HG03571 (cell line): ENCODE results near the gene GPR55.
A peak's percentile ranks its signal among the peaks of the same experiment; 100 is the strongest.

Source experiments
- ATAC-seq: cut with Tn5 transposase; IDR thresholded peaks from one replicate; pipeline ENCODE4 v1.9.1; 2021; ENCODE audit not compliant: unreplicated experiment

Gene GPR55

DNA sequence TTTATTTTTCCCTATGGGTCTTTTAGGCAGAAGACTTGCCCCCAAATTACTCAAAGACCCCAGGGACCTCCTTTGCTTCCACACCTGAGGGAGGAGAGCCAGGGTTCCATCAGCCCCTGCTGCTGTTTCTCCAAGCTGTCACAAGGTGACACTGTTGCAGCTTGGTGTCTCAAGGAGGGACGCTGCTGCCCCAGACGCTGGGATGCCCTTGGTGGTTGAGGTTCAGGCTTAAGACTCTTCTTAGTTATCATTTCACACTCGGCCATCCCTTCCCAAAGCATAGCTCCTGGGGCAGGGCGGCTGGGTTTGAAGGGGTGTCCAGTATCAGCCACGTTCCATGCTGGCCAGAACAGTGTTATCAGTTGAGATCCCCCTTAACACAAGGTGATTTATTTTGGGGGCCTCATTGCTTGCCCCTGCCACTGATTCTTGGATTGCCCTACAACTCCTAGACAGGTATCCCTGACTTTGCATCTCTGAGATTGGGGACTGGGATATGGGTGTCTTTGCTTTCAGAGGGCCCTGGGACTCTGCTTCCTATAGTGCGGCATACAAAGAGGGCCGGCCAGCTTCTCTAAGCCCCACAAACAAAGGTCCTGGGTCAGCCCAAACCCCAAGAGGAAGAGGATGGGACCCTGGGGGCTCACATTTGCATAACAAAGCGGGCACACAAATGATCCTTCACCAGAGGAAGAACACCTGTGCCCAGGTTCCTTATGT lies 22.7 kb downstream of the GPR55 start:
- peak; percentile 77 for ATAC-seq

DNA sequence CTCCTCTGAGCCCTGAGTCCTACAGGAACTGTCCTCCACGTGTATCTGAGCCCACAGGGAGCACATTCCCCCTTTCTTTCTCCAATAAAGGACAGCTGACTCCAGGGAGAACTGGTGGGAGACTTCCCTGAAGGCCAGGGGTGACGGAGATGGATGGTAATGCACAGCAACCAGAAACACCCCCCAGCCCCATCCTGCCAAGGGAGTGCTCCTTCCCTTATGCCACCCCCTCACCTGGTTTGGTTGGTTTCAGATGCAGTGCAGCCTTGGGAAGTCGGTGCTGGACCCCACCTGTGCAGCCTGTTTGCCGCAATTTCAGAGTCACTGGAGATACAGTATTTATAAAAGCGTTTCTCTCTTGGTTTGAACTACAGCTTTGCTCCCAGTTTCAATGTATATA lies 24.0 kb downstream of the GPR55 start:
- ATAC-seq: no peak

DNA sequence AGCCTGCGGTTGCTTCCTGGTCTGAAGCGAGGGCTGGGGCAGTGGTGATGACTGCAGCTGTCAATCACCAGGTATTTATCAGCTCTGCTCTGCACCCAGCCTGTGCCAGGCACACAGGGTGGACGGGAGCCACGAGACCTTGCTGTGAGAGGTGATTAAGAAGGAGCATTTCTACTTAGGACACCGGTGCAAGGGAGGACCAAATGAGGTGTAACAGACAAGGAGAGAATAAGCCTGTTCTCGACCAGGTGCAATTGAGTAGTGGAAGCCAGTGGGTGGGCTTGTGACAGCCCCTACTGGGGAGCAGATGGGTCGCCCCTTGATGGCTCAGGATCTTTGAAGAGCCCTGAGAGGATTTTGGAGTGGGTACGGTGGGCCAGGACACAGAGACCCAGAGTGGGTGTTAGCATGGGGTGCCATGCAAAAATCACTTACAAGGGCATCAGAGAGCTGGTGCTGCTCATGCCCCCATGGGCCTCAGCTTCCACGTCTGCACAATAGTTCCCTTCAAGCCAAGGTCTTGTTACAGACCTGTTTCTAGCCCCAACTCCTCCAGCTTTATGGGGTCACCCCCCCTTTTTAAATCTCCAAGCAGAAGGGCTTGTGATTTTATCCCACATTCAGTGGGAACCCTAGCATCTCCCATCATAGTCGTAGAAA lies 24.6 kb downstream of the GPR55 start:
- ATAC-seq: no peak

DNA sequence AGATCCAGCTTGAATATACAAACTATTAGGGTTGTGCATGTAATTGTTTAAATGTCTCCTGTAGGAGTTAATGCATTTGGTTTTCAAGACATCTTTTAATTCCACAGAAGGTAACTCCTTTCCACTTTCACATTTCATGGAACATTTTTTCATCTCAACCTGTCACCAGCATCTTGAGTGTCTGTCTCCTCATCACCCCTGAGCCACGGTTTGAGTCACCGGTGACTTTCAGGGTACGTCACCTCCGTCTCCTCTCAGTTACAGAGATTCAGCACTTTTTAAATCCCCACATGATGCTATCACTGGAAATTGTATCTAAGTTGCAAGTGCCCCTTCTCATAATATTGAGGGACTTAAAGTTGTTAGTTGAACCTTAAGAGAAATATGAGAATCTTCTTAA lies 25.3 kb downstream of the GPR55 start:
- no peak for ATAC-seq

DNA sequence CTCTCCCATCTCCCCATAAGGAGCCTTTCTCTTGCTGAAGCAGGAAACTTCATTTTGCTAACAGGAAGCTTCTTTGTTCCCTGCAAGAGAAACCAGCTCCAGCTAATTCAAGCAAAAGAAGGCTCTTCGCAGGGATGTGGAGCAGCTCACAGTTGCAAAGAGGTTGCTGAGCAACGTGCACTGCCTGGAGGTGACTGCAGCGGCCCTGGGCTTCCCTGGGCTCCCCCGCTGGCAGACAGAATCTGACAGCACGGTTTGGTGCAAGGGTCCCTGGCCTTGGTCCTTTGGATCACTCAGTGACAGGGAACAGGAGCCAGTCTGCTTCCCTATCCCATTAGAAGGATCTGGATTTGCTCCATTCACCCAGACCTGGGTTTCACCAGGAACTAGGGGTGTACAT lies 25.8 kb downstream of the GPR55 start:
- no peak for ATAC-seq

DNA sequence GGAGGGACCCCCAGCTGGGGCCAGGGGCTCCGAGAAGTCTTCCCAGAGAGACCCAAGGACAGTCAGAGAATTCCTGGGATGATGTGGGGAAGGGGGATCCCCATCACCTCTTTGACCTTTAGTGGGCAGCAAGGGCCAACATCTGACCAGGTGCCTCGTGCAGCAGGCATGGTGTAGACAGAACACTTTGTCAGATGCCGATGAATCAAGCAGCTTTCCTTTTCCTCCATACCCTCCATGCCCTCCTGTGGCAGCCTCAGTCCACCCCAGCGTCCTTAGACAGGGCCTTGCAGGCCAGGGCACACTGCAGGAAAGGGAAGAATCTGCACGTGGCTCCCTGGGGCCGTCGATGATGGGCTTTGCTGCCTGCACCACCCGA lies 26.3 kb downstream of the GPR55 start:
- no peak for ATAC-seq

DNA sequence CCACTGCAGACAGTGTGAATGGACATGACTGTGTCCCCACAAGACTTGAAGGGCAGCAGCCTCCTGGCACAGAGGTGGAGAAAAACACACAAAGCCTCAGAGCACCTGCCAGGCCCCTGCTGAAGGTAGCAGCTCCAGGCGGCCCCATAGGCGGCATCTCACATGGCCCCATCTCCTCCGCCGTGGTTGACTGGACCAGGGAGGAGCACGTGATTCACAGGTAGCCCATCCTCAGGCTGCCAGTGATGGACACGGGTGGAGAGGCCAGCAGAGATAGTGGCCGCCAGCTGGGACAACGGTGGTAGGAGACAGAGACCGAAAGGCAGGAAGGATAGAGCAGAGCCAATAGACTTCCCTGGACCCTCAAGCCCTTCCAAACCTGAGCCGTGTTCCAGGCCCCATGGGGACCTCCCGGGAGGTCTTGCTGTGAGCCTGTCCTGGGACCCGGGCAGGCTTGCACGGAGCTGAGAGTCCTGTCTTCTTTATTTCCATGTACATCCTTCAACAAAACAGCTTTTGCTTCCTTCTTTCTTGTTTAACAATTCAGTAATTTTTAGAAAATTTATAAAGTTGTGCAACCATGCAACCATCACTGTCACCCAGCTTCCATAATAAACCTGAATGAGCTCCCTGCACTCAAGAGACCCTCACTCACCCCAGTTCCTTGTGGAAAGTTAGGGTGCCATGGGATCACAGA lies 26.9 kb downstream of the GPR55 start:
- ATAC-seq: no peak

DNA sequence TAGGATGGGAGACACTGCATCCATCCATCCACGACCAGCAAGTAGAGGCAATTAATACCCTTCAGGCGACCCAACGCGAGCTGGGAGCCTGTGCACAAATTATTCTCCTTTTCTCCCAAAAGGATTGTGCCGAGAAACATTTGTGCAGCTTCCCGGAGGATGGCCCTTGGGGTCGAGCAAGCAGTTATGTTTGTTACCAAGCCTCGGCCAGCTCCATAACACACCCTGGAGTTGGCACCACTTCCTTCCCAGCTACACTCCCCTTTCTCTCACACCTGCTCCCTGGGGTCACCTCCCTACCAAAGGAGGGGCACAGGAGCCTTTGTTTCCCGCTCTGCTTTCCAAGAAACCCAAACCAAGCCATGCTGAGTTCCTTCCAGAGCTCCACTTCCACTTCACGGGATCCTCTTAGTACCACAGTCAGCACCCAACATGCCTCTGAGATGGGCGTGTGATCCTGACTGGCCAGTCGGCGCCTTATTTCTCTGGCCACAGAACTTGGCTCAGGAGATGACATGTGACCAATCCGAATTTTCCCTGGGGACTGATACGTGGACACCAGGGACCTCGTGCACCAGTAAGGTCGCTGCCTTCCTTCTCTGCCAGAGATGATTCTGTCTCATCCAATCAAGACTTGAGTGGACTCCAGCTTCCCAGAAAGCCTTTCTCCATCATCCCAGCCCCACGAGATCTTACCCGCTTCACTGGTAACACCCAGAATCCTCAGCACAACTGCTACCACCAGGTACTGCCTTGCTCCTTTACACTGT lies 28.5 kb downstream of the GPR55 start:
- ATAC-seq: no peak

DNA sequence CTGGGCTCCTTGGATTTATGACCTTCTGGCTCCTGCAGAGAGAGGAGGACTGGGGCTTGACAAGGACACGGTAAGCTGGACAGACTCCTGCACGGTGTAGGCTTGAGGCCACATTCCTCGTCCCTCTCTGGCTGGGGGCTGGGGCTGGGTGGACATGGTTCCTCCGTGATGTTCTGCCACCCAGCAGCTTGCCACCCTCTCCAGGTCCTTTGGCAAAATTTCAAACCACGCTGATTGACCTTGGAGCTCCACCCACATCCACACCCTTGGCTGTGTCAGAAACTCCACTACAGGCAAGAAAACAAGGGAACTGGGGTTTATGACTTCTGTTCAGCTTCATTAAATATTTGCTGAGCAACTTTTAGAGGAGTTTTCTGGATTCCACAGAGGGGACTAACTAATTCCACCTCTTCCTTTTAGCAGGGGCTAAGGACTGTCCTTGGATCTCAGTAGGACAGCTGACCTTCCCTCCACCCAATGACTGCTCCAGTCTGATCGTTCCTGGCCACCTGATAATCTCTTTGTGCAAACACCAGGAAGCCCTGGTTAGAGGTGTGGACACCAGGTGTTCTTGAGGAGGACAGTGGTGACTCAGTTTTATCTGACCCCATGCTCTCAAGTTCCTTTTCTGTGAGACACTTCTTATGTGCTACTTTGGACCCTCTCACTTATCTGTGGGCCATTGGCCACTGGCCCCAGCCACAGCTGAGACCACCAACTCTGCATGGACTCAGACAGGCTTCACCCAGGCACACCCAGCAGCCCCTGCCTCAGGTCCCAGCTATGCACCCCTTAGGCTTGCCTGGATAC lies 29.3 kb downstream of the GPR55 start:
- ATAC-seq: no peak

DNA sequence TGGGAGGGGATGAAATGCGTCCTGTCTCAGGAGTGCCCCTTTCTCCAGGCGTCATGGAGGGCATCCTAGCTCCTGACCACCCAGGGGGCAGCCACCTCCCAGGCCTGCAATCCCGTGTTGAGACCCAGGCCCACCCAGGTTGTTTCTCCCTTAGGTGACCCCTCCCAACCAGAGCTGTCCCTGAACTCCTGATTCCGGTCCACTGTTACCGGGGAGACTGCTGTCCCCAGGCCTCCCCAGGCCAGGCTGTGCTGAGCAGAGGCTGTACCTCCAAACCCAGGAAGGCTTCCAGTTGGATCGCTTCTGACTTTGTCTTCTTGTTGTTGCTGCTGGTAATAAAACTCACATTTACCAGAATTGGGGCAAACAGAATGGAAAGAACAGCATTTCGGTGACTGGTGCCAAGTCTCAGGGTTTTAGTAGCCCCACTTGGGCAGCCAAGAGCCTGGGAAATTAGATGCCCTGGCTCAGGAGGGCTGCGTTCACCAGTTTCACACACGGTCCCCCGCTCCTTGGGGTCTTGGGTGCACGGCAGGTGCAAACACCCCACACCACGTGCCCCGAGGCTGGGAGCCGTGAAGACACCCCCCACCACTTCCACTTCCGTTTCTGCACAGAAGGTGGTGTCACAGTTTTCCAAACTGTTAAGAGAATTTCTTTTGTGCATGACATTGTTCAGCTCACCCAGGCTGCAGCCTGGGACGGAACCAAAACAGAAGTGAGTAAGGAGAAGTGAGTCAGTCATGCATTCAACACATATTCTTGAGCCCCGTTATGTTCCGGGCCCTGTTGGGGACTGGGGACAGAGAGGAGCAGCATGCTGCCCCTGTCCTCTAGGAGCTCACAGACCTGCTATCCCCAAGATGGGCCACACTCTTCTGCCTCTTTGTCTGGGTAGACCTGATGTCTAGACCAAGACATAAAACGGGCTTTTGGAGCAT lies 30.9 kb downstream of the GPR55 start:
- peak; percentile 53 for ATAC-seq

DNA sequence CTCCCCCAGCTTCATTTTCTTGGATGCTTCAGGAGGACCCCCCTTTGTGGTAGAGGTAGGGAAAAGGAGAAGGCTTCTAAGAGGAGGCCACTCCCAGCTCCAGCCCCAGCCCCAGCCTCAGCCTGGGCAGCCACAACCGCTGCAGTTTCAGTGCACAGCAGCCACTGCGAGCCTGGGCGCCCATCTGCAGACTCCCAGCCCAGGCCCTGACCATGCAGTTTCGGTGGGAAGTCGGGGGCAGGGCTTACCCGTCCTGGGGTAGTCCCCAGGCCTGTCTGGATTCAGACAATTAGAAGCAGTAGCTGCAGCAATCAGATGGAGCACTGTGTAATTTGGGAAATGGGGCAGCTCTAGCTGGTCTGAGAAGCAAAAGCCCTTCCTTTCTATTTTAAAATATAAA lies 31.7 kb downstream of the GPR55 start:
- ATAC-seq: peak; percentile 63

DNA sequence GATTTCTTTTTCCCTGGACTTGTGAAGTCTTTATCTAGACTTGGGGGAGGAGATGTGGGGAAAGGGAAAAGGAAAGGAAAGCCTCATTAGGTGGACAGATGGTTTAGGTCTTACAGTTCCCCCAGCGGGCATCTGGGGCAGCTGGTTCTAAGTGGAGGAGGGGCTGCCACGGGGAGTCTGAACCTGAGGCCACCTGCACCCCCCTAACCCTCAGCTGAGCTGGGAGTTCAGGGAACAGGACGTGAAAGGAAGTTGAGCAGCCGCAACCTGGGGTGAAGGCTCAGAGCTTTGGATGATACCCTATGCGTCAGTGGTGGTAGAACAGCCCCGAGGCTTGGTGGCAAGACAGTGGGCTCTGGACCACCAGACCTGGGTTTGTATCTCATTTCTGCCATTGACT lies 33.5 kb downstream of the GPR55 start:
- no peak for ATAC-seq

DNA sequence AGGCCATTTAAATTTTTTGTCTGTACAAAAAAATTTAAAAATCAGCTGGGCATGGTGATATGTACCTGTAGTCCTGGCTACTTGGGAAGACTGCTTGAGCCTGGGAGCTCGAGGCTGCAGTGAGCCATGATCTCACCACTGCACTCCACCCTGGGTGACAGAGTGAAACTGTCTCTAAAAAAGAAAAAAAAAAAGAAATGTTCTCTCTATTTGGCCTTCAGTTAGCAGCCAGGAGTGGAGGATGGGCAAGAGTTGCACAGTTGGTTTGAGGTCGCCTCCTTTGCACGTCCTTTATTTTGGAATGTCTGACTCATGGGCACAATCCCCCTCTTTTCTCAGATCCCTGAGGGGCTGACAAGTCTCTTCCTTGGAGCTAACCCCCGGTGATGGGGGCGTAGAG lies 34.0 kb downstream of the GPR55 start:
- ATAC-seq: no peak

DNA sequence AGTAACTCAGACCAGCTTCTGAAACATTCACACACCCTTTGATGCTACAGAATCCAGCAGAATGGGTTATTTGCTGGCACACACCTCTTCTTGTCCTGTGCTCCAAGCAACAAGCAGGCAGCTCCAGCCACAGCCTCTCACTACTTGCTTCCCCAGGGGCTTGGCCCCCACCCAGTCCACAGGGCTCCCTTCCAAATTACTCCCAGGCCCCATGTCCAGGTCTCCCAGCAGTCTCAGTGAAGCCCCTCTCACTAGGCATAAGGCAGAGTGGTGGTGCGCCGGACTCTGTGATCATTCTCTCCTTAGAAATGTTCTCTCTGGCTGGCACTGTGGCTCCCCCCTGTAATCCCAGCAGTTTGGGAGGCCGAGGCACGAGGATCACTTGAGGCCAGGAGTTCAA lies 34.4 kb downstream of the GPR55 start:
- ATAC-seq: no peak

DNA sequence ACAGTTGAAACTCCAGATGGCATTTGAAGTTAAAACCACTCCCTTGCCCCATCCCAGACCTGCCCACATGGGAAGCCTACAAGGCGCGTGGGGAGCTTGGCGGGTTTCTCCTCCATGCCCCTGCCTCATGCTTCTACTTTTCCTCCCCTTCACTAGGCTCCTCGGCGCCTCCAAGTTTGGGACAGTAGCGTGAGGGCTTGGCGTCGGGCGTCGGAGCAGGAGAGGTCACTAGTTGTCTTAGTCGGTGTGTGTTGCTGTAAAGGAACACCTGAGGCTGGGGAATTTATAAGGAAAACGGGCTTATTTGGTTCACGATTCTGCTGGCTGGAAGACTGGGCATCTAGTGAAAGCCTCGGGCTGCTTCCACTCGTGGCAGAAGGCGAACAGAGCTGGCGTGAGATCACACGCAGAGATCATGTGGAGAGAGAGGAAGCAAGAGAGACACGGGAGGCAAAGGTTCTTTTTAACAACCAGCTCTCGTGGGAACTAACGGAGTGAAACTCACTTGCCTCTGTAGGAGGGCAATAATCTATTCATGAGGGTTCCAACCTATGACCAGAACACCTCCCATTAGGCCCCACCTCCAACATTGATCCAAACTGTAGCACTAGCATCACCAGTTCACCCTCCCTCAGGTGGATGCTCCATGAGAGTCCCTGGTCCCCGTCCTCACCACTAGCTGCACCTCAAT lies 35.0 kb downstream of the GPR55 start:
- ATAC-seq: no peak

DNA sequence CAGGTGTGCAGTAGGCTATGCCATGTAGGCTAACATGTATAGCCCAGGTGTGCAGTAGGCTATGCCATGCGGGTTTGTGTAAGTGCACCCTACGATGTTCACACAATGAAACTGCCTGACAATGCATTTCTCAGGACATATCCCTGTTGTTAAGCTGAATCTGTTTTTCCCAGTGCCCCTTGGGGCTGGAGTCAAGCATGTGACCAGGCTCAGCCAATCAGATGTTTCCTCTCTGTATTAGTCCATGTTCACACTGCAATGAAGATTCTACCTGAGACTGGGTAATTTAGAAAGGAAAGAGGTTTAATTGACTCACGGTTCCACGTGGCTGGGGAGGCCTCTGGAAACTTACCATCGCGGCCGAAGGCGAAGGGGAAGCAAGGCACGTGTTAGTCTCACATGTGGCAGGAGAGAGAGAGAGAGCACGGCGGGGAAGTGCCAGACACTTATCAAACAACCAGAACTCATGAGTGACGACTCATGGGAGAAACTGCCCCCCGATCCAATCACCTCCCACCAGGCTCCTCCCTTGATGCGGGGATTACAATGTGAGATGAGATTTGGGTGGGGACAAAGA lies 36.1 kb downstream of the GPR55 start:
- no peak for ATAC-seq

DNA sequence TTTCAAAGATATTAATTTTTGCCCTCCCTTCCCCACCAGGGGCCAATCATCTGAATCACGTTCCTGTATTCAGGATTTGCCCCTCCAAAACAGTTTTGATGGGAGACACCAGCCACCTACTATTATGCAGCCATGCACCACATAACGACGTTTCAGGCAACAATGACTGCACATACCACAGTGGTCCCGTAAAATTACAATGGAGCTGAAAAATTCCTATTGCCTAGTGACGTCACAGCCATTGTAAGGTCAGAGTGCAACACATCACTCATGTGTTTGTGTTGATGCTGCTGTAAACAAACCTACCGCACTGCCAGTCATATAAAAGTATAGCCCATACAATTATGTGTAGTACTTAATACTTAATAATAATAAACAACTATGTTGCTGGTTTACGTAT lies 37.7 kb downstream of the GPR55 start:
- no peak for ATAC-seq

DNA sequence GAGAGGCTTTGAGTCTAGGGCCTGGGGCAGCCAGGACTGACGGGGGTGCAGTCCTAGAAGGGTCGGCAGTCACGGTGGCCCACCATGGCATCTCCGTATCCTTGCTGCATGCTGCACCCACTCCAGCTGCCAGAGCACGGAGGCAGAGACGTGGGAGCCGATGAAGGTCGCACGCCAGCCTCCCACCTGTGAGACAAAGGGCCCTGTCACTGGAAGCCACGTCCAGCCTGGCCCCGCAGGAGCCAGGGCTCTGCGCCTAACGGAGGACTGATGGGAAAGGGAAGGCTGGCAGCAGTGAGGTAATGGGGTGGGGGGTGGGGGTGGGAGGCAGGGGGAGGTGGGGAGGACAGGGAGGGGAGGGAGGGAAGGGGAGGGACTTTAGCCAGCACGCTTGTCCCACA lies 38.4 kb downstream of the GPR55 start:
- ATAC-seq: no peak

DNA sequence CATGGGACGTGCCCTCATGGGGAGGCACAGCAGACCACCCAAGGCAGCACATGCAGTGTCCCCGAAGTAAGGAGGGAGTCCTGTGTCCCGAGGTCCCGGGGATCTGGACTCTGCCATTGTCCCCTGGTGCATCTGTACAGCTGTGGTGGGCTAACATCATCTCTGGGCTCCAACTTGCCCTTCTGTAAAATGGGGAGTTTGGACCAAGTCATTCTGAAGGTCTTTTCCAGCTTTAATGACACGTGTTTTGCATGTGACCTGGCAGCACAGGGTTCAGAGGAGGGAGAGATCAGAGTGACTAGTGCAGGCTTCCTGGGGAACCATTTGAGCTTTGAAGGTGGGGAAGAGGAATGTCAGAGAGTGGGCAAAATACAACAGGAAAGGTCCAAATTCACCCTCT lies 38.8 kb downstream of the GPR55 start:
- no peak for ATAC-seq
